DMS114 treated with DMSO at 0.1 percent for 48 hours (cell line): ENCODE data around the gene OR10J5.
"Not testable (repeated sequence)": the region's sequence is repeated elsewhere in the genome, so short reads cannot be mapped to it uniquely, and the experiment has no call there.

Experiments
- DNase-seq: peaks from one replicate; lab custom pipeline; 2025; ENCODE audit not compliant: unreplicated experiment; lab: John Stamatoyannopoulos, UW

Gene OR10J5

GRCh38 chr1:159535907-159536306 is at the start of gene OR10J5:
Gene OR10J5 (minus strand): TSS chr1:159536007. CDS start chr1:159536007, 0 bp downstream.
- no peak for DNase-seq

GRCh38 chr1:159584536-159584935 is 48.7 kb upstream of the OR10J5 start:
- DNase-seq = no peak

DNA sequence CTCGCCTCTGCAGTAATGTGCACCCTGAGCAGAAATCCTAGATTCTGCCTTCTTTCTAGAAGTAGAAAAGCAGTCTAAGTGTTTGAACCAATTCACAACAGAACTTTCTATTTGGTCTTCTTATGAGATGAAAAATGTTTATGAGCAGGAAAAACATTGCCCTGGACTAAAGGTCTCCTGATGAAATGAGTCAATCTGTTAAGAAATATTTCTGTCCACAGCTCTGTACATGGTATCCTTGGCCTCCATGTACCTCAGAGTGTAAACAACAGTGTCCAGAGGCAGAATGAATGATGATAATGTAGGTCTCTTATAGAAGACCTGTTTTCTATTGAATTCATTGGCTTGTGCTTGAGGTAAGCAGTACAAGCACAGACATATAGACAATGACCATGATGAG is 45.6 kb upstream of the OR10J5 start:
- no peak for DNase-seq

DNA sequence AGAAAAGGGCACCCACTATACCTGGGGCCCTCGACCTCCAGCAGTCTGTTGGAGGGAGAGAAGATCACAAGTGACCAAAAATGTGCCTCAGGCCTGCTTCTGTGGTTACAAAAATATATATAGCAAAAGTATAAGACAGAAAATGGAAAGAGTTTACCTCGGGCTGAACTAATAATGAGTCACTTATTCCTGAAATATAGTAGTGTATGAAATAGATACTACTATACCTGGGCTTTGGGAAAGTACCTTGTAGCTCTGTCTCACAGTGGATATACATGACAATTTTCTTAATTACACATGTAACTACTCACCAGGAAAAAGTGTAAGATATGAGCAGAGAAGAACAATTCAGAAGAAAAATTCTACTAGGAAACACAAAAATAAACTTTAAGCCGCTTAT is 44.5 kb upstream of the OR10J5 start:
- DNase-seq = no peak

DNA sequence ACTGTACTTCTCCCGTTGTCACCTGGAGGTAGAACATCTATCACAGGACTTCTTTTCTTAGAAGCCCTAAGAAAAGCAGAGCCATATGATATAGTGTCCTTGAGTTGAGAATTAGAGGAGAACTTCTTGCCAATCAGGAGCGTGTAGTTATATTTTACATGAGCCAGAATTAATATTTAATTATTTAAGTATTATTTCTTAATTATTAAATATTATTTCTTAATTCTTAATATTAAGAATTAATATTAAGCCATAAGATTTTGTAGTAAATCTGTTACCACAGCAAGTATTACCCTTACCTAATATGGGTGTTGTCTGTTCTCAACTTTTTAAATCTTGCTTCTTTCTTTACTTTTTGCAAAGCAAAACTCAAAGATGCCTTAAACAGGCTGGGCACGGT is 41.6 kb upstream of the OR10J5 start:
- DNase-seq = no peak

- DNase-seq = no peak
Observed at GRCh38 chr1:159562680-159563079, 26.9 kb upstream of the OR10J5 start.

DNA sequence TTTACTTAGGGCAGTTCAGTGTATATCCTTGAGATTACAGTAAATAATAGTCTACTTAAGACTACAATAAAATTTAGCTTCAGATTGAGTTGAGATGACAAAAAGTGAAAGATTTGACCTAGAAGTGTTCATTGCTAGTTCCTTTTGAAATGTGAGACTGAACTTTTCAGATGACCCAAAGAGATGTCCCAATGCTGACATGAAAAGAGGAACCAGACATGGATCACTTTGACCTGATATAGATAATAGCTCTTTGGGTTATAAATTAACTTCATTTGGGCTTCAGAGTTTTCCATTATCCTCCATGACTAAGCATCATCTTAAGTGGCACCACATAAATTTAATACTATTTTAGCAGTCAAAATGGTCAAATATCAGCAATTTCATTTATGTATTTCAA is 25.7 kb upstream of the OR10J5 start:
- no peak for DNase-seq

DNA sequence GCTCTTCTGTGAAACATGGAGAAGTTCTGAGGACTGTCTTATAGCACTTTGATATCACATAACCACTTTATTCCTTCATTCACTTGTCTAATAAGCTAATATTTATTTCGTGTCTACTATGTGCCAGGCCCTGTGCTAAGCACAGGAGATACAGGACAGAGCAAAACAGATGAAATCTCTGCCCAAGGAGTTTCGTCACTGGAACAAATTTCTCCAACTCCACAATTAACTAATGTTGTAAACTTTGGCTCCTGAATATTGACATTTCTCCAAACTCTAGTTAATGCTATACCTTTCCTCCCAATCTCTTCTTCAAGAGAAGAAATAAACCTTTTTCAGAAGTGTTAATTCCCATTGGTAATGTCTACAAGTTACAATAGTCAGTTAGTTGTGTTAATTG is 24.8 kb upstream of the OR10J5 start:
- DNase-seq = no peak

GRCh38 chr1:159556931-159557369 is 21.1 kb upstream of the OR10J5 start:
- no peak for DNase-seq

- no peak for DNase-seq
Observed at GRCh38 chr1:159554696-159555095, 18.9 kb upstream of the OR10J5 start.

GRCh38 chr1:159554261-159554660 is 18.5 kb upstream of the OR10J5 start:
- no peak for DNase-seq

GRCh38 chr1:159548126-159548525 is 12.3 kb upstream of the OR10J5 start:
- DNase-seq = no peak

GRCh38 chr1:159532922-159533321 is 2.9 kb downstream of the OR10J5 start:
- DNase-seq = no peak

- DNase-seq = not testable (repeated sequence)
Observed at GRCh38 chr1:159524792-159525191, 11.0 kb downstream of the OR10J5 start.

DNA sequence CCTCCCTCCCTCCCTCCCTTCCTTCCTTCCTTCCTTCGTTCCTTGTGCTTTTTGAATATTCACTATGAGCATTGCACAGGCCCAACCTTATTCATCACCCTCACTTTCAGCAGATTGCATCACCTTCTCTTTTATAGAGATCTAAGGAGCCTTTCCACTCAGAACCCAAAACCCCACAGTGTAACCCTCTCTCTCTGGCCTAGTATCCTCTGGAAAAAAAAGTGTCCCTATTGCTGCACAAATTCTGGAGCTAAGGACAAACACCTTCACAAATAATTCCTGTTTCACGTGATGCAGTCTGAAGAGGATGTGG is 25.6 kb downstream of the OR10J5 start:
- no peak for DNase-seq

DNA sequence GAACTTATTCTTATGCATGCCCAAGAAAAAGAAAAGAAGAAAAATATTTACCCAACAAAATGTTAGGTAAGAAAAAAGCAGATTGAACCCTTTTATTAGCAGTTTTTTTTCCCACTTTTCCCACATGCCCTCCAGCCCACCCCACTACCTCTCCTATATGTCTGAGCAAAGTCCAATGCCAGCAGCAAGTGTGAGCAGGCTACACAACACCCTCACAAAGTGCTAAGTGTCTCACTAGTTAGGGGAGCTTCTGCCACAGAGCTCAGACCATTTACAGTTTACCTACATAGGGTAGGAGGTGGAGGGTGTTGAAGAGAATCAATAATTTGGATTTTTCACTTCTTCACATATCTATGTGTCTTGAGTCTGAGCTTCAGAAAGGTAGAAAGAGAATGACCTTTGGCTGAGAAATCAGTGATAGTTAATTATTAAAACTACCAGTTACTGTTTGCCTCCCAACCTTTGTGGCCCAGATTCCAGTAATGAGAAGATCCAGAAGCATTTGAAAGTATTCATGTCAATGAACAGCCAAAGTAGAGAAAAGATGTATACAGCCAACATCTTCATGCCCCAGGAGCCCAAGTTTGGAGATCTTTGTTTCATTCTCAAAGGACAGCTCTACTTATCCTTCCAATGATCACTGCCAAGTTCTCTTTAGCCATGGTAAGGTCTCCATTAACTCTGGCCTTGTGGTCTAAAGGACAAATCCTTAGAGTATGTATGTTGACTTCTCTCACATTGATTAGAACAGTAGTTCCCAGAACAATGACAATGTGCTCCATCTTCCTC is 26.2 kb downstream of the OR10J5 start:
- no peak for DNase-seq

GRCh38 chr1:159508951-159509350 is 26.9 kb downstream of the OR10J5 start:
- no peak for DNase-seq

DNA sequence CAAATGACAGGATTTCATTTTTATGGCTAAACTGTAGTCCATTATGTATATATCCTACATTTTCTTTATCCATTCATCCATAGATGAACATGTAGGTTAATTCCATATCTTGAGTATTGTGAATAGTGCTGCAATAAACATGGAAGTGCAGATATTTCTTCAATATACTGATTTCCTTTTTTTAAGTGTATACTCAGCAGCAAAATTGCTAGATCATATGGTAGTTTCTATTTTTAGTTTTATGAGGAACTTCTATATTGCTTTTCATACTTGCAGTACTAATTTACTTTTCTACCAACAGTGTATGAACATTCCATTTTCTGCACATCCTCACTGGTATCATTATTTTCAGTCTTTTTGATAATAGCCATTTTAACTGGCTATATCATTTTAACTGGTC is 30.1 kb downstream of the OR10J5 start:
- no peak for DNase-seq

- no peak for DNase-seq
Observed at GRCh38 chr1:159501082-159501481, 34.7 kb downstream of the OR10J5 start.

- DNase-seq = not testable (repeated sequence)
Observed at GRCh38 chr1:159494513-159495210, 41.1 kb downstream of the OR10J5 start.

DNA sequence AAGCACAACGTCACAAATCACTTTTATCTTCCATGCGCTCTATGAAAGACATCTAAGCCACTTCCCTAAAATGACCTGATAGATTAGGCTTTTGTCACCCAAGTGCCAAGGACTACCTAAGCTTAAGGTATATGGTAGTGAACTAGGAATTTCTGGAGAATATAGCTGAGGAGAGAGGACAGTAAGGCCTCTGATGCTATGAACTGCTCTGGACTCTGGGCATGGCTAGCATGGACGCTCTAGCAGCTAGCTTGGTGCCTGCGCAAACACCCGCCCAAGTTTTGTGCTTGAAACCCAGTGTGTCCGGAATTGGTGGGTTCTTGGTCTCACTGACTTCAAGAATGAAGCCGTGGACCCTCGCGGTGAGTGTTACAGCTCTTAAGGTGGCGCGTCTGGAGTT is 42.5 kb downstream of the OR10J5 start:
- DNase-seq = no peak

- no peak for DNase-seq
Observed at GRCh38 chr1:159492575-159493323, 43.1 kb downstream of the OR10J5 start.
